ENCODE data around the gene GOLGA2. TPM values are rescaled to one million over a fixed set of nuclear protein-coding genes. Genes with fewer than 3 reads are reported as not detected.

GOLGA2 gene
- total and polyA plus RNA-seq, 2 donors (not counting 1 experiment from before 2014, with no cell fraction given) = 23.2 to 87.3 TPM

DNA sequence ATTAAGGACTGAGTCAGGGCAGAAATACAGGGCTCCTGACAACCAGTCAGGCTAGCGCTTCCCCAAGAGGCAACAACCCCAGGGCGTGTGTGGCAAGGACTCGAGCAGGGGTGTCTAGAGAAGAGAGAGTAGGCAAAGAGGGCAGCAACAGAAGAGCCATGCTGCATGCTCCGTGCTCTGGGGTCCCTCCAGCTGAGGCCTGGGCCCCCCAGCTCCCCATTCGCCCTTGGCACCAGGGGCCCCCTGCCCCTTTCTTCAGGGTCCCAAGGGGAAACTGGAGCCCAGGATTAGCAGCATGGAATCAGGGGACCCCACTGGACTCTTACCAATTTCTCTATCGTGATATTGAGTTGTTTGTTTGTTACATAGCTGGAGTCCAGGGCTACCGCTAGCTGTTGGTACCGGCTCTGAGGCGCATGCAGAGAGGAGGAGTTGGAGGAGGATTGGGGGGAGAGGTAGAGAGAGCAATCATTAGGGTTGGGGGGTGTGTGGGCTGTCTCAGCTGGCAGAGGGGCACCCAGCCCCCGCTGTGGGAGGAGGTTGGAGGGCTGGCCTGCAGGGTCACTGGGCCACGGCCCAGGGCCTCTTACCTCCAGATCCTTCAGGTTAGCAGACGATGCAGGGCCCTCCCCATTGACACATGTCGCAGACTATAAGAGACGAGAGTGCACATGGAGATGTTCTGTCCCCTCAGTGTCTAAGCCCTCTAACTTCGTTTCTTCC is 8.8 kb downstream of the GOLGA2 start:
- intact Hi-C loops (cut with micrococcal nuclease) = no loop called here
- H2AFZ ChIP-seq (ENCODE audit: insufficient read depth, low read depth, low read length, poor library complexity, severe bottlenecking) = no peak overlapping the region
- no peaks in the 10 kb centered on the region for H3K27me3 Mint-ChIP-seq
- no peak overlapping the region for H3K27ac ChIP-seq (ENCODE audit: low read length in 2 of 2)
- H3K9ac ChIP-seq (ENCODE audit: low read length) = no peak overlapping the region
- H4K20me1 ChIP-seq (ENCODE audit: control insufficient read depth, insufficient read depth, low read length, poor library complexity, severe bottlenecking) = no peaks in the 10 kb centered on the region
- CTCF ChIA-PET = interaction anchor here (0.7 kb wide), 1 partner anchor 11 kb away, joined by 3 read pairs; no protein-coding TSS in a partner anchor
- no peaks in the 10 kb centered on the region for H3K79me2 ChIP-seq (ENCODE audit: control insufficient read depth, insufficient read depth, low read length)
- TF ChIP-seq, protein P1, sequence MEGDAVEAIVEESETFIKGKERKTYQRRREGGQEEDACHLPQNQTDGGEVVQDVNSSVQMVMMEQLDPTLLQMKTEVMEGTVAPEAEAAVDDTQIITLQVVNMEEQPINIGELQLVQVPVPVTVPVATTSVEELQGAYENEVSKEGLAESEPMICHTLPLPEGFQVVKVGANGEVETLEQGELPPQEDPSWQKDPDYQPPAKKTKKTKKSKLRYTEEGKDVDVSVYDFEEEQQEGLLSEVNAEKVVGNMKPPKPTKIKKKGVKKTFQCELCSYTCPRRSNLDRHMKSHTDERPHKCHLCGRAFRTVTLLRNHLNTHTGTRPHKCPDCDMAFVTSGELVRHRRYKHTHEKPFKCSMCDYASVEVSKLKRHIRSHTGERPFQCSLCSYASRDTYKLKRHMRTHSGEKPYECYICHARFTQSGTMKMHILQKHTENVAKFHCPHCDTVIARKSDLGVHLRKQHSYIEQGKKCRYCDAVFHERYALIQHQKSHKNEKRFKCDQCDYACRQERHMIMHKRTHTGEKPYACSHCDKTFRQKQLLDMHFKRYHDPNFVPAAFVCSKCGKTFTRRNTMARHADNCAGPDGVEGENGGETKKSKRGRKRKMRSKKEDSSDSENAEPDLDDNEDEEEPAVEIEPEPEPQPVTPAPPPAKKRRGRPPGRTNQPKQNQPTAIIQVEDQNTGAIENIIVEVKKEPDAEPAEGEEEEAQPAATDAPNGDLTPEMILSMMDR (IDR thresholded peaks at IDR 0.05) = no peak
- no peak for TF ChIP-seq EZH2 (IDR thresholded peaks at IDR 0.05; ENCODE audit: borderline replicate concordance, insufficient read depth, low read depth, low read length, poor library complexity, severe bottlenecking)
- WGBS (ENCODE audit: insufficient coverage) = 97% methylated on average over 15 of the region's 15 CpGs
- no peaks in the 10 kb centered on the region for H3K4me1 Mint-ChIP-seq
- POLR2A ChIA-PET = no interaction called here
- H3K4me2 ChIP-seq (replicated peaks; ENCODE audit: low read depth, low read length, poor library complexity, severe bottlenecking) = no peak overlapping the region
- no peaks in the 10 kb centered on the region for H3K9me3 ChIP-seq (ENCODE audit: control extremely low read depth in 1 of 3, control insufficient read depth in 2 of 3, insufficient read depth in 1 of 3, low read length in 2 of 3)
- no peaks in the 10 kb centered on the region for H3K9me3 Mint-ChIP-seq (ENCODE audit: insufficient read depth)
- H3K4me3 Mint-ChIP-seq = no peak overlapping the region
- ATAC-seq (ENCODE audit: low read depth) = no peak
- no peak for DNase-seq
- H3K4me3 ChIP-seq (ENCODE audit: control extremely low read depth in 1 of 5, extremely low read depth in 1 of 5, insufficient read depth in 1 of 5, low read depth in 2 of 5, low read length in 4 of 5) = no peak overlapping the region
- no peaks in the 10 kb centered on the region for H3K27me3 ChIP-seq (replicated peaks in 1 of 4; ENCODE audit: control extremely low read depth in 1 of 4, control insufficient read depth in 3 of 4, insufficient read depth in 4 of 4, low read length in 3 of 4)
- H3K36me3 ChIP-seq (replicated peaks in 1 of 2; ENCODE audit: control extremely low read depth in 1 of 2, control insufficient read depth in 1 of 2, extremely low read depth in 1 of 2, insufficient read depth in 2 of 2, low read length in 1 of 2) = peaks cover 0 to 36% of the 10 kb centered on the region in 2 experiments
- H3K27ac Mint-ChIP-seq = no peak overlapping the region
- H3K4me1 ChIP-seq (ENCODE audit: control insufficient read depth in 2 of 2, insufficient read depth in 2 of 2, low read length in 2 of 2) = no peaks in the 10 kb centered on the region

DNA sequence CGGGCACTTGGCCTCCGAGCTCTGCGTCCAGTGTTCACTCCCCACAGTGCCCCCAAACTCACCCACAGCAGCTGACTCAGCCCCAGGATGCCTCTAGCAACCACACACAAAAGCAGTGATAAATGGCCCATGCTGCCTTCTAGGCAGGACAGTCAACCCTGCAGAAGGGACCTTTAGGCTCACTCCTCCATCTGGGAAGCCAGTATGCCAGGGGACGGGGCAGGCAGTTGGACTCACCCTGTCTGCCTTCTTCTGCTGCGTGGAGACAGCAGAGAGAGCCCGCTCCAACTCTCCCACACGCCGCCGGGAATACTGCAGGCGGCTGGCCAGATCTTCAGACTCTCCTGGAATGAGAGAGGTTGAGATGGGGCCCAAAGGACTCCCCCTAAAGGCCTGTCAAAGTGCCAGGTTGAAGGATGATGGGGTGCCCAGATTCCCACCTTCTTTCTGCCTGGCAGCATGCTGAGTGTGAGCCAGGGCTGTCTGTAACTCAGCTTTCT is 10.4 kb downstream of the GOLGA2 start:
- WGBS (ENCODE audit: insufficient coverage) = 94% methylated on average over 10 of the region's 10 CpGs
- Mint-ChIP-seq H3K9me3 (ENCODE audit: insufficient read depth) (no peaks in the 10 kb centered on the region), H3K27me3 (no peaks in the 10 kb centered on the region), H3K4me1 (no peaks in the 10 kb centered on the region), H3K27ac (no peak overlapping the region), H3K4me3 (no peak overlapping the region)
- TF ChIP-seq, protein P1 (IDR thresholded peaks at IDR 0.05) = no peak
- TF ChIP-seq EZH2 (IDR thresholded peaks at IDR 0.05; ENCODE audit: borderline replicate concordance, insufficient read depth, low read depth, low read length, poor library complexity, severe bottlenecking) = no peak
- Histone ChIP-seq H3K4me2 (replicated peaks; ENCODE audit: low read depth, low read length, poor library complexity, severe bottlenecking) (no peak overlapping the region), H3K9me3 (ENCODE audit: control extremely low read depth in 1 of 3, control insufficient read depth in 2 of 3, insufficient read depth in 1 of 3, low read length in 2 of 3) (no peaks in the 10 kb centered on the region), H3K79me2 (ENCODE audit: control insufficient read depth, insufficient read depth, low read length) (no peaks in the 10 kb centered on the region), H4K20me1 (ENCODE audit: control insufficient read depth, insufficient read depth, low read length, poor library complexity, severe bottlenecking) (no peaks in the 10 kb centered on the region), H2AFZ (ENCODE audit: insufficient read depth, low read depth, low read length, poor library complexity, severe bottlenecking) (no peak overlapping the region), H3K4me1 (ENCODE audit: control insufficient read depth in 2 of 2, insufficient read depth in 2 of 2, low read length in 2 of 2) (no peaks in the 10 kb centered on the region), H3K27me3 (replicated peaks in 1 of 4; ENCODE audit: control extremely low read depth in 1 of 4, control insufficient read depth in 3 of 4, insufficient read depth in 4 of 4, low read length in 3 of 4) (no peaks in the 10 kb centered on the region), H3K36me3 (replicated peaks in 1 of 2; ENCODE audit: control extremely low read depth in 1 of 2, control insufficient read depth in 1 of 2, extremely low read depth in 1 of 2, insufficient read depth in 2 of 2, low read length in 1 of 2) (peaks cover 0 to 42% of the 10 kb centered on the region in 2 experiments), H3K9ac (ENCODE audit: low read length) (no peak overlapping the region), H3K27ac (ENCODE audit: low read length in 2 of 2) (no peak overlapping the region), H3K4me3 (ENCODE audit: control extremely low read depth in 1 of 5, extremely low read depth in 1 of 5, insufficient read depth in 1 of 5, low read depth in 2 of 5, low read length in 4 of 5) (no peak overlapping the region)
- POLR2A ChIA-PET = no interaction called here
- intact Hi-C loops (cut with micrococcal nuclease) = no loop called here
- no peak for ATAC-seq (ENCODE audit: low read depth)
- CTCF ChIA-PET = no interaction called here
- DNase-seq = no peak
